Vagina (tissue), 2 donors: Measurements from ENCODE around the gene CBLL2. TPM values are rescaled to one million over a fixed set of nuclear protein-coding genes. Genes with fewer than 3 reads are reported as not detected.

Source experiments
- DNase-seq, 2 donors: peaks; one replicate each; pipeline ENCODE4 v3.0.0-alpha.2; 2017; ENCODE audit errors: extremely low spot score in 2 of 2
- H3K27ac ChIP-seq: fragments of 200-600 bp; sonication (generic); one replicate; pipeline ENCODE4 v1.5.1; 2019
- H3K27me3 ChIP-seq: fragments of 200-600 bp; sonication (generic); one replicate; pipeline ENCODE4 v1.5.1; 2019
- H3K36me3 ChIP-seq, 2 donors: fragments of 200-600 bp; sonication (generic); one replicate each; pipeline ENCODE4 v1.5.1; 2017 to 2019
- H3K4me1 ChIP-seq: fragments of 200-600 bp; sonication (generic); one replicate; pipeline ENCODE4 v1.5.1; 2019
- H3K4me3 ChIP-seq, 2 donors: fragments of 200-600 bp; sonication (generic); 1 replicate in 1 of 2; 2 replicates in 1 of 2; pipeline ENCODE4 v1.5.1; 2016 to 2019
- H3K9me3 ChIP-seq: fragments of 200-600 bp; sonication (generic); one replicate; pipeline ENCODE4 v1.5.1; 2019
- POLR2A ChIP-seq, 2 donors: fragments of 450-650 bp; IDR thresholded peaks; one replicate each; pipeline ENCODE4 v1.6.1; 2017; ENCODE audit warnings: antibody characterized with exemption in 2 of 2, mild to moderate bottlenecking in 2 of 2, moderate library complexity in 2 of 2
- POLR2AphosphoS5 ChIP-seq, 2 donors: sonication (generic); formaldehyde crosslinking; IDR thresholded peaks; one replicate each; pipeline ENCODE4 v1.9.0; 2017; ENCODE audit warnings: antibody characterized with exemption in 2 of 2, mild to moderate bottlenecking in 2 of 2, low read depth in 1 of 2; ENCODE audit not compliant: insufficient read depth in 1 of 2
- intact Hi-C: fragments of 100-400 bp; cut with DNase I; formaldehyde crosslinking; loops from one replicate; pipeline ENCODE4 v1.15.1; 2023
- total RNA-seq: library from RNA; depleted of rRNA; stranded (reverse); fragments of >200 nt; gene quantifications from one replicate; pipeline ENCODE4 v1.2.3, GENCODE V29; 2016
- TF ChIP-seq, protein P1 (sequence below), 3 experiments: fragments of 450-650 bp in 2 of 3; fragments of 200-600 bp in 1 of 3; sonication (generic) in 1 of 3; IDR thresholded peaks; one replicate each; pipeline ENCODE4 v1.5.1; 2017 to 2019; ENCODE audit warnings: antibody characterized with exemption in 3 of 3, mild to moderate bottlenecking in 2 of 3, moderate library complexity in 2 of 3

Gene CBLL2, protein sequence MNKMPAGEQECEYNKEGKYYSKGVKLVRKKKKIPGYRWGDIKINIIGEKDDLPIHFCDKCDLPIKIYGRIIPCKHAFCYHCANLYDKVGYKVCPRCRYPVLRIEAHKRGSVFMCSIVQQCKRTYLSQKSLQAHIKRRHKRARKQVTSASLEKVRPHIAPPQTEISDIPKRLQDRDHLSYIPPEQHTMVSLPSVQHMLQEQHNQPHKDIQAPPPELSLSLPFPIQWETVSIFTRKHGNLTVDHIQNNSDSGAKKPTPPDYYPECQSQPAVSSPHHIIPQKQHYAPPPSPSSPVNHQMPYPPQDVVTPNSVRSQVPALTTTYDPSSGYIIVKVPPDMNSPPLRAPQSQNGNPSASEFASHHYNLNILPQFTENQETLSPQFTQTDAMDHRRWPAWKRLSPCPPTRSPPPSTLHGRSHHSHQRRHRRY
- total RNA-seq: not detected

DNA sequence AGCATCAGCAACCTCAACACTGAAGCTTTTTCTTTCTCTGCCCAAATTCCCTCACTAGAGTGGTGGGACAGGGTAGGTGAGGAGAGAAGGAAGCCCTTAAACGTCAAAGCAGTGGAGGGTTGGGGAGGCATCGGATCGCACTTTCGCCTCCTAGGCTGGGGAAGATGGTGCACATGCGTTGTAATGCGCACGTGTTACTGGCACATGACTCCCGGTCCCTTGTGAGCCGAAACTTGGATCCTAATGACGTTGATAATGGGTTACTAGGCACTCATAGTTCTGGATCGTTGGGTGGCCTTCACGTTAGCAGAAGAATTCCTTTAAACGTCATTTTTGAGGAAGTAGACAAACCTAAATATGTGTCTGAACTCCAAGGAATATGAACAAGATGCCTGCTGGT is at the start of gene CBLL2:
TSS of gene CBLL2 (plus strand) at position 301 of the 400 bp plus-strand sequence. CDS start at position 380, 79 bp downstream.
- Histone ChIP-seq H3K36me3 (no peaks in the 10 kb centered on the region), H3K4me3 (no peak within 1 kb of the TSS), H3K4me1 (no peaks in the 10 kb centered on the region), H3K9me3 (no peaks in the 10 kb centered on the region), H3K27me3 (no peaks in the 10 kb centered on the region), H3K27ac (no peak within 1 kb of the TSS)
- TF ChIP-seq POLR2AphosphoS5 (IDR thresholded peaks at IDR 0.05; ENCODE audit: insufficient read depth in 1 of 2, low read depth in 1 of 2): no peak
- no peak for DNase-seq
- intact Hi-C loops: no loop called here

DNA sequence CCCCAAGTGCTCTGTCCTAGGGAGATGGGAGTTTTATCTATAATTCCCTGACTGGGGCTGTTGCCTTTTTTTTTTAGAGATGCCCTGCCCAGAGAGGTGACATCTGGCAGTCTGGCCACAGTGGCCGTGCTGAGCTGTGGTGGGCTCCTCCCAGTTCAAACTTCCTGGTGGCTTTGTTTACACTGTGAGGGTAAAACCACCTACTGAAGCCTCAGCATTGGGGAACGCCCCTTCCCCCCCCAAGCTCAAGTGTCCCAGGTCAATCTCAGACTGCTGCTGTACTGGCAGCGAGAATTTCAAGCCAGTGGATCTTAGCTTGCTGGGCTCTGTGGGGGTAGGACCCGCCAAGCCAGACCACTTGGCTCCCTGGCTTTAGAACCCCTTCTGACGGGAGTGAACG is 38.3 kb upstream of the CBLL2 start:
- TF ChIP-seq, protein P1, sequence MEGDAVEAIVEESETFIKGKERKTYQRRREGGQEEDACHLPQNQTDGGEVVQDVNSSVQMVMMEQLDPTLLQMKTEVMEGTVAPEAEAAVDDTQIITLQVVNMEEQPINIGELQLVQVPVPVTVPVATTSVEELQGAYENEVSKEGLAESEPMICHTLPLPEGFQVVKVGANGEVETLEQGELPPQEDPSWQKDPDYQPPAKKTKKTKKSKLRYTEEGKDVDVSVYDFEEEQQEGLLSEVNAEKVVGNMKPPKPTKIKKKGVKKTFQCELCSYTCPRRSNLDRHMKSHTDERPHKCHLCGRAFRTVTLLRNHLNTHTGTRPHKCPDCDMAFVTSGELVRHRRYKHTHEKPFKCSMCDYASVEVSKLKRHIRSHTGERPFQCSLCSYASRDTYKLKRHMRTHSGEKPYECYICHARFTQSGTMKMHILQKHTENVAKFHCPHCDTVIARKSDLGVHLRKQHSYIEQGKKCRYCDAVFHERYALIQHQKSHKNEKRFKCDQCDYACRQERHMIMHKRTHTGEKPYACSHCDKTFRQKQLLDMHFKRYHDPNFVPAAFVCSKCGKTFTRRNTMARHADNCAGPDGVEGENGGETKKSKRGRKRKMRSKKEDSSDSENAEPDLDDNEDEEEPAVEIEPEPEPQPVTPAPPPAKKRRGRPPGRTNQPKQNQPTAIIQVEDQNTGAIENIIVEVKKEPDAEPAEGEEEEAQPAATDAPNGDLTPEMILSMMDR (IDR thresholded peaks at IDR 0.05): no peak
- TF ChIP-seq POLR2A (IDR thresholded peaks at IDR 0.05) (no peak), POLR2AphosphoS5 (IDR thresholded peaks at IDR 0.05; ENCODE audit: insufficient read depth in 1 of 2, low read depth in 1 of 2) (no peak)
- no peaks in the 10 kb centered on the region for H3K4me1 ChIP-seq
- no peak overlapping the region for H3K4me3 ChIP-seq
- no peak for DNase-seq
- no peaks in the 10 kb centered on the region for H3K27me3 ChIP-seq
- H3K27ac ChIP-seq: no peak overlapping the region
- H3K9me3 ChIP-seq: no peaks in the 10 kb centered on the region
- H3K36me3 ChIP-seq: no peaks in the 10 kb centered on the region
- intact Hi-C loops: no loop called here

DNA sequence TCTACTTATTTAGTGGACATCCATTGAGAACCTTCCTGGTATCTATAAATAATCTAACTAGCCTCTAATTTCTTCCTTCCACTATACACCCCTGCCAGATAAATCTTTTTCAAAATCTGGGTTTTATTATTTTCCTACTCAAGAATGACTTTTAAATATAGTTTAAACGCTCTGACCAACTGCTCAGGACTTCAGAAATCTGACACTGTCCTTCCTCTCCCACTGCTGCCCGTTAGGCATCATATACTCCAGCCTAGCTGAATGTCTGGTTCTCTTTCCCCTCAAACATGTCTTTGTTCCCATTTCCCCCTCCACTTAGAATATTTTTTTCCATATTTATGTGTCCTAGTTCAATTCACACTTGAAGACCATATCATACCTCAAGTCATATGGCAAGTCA is 35.2 kb upstream of the CBLL2 start:
- Histone ChIP-seq H3K36me3 (no peaks in the 10 kb centered on the region), H3K4me1 (no peaks in the 10 kb centered on the region), H3K27ac (no peak overlapping the region), H3K9me3 (no peaks in the 10 kb centered on the region), H3K4me3 (no peak overlapping the region), H3K27me3 (no peaks in the 10 kb centered on the region)
- intact Hi-C loops: no loop called here
- TF ChIP-seq, protein P1 (IDR thresholded peaks at IDR 0.05): no peak
- TF ChIP-seq POLR2AphosphoS5 (IDR thresholded peaks at IDR 0.05; ENCODE audit: insufficient read depth in 1 of 2, low read depth in 1 of 2) (no peak), POLR2A (IDR thresholded peaks at IDR 0.05) (no peak)
- no peak for DNase-seq

DNA sequence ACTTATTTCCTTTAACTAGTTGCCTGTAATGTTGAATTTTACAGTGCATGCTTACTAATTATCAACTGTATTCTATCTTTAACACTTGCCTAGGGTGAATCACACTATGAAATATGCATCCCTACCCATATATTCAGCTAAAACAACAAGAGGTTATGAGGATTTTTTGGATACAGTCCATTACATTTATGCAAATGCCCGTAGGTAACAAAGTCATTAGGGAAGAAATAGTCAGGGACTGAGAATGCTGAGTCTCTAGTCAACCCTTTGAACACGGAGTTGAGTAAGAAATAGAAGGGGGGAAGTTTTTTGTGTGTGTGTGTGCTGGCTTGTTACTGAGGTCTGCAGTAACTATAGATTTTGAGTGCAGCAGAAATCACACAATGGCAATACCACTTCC is 26.1 kb upstream of the CBLL2 start:
- no peaks in the 10 kb centered on the region for H3K36me3 ChIP-seq
- TF ChIP-seq POLR2A (IDR thresholded peaks at IDR 0.05) (no peak), POLR2AphosphoS5 (IDR thresholded peaks at IDR 0.05; ENCODE audit: insufficient read depth in 1 of 2, low read depth in 1 of 2) (no peak)
- TF ChIP-seq, protein P1 (IDR thresholded peaks at IDR 0.05): no peak
- H3K4me3 ChIP-seq: no peak overlapping the region
- DNase-seq: no peak
- H3K27ac ChIP-seq: no peak overlapping the region
- H3K9me3 ChIP-seq: no peaks in the 10 kb centered on the region
- intact Hi-C loops: no loop called here
- H3K4me1 ChIP-seq: no peaks in the 10 kb centered on the region
- H3K27me3 ChIP-seq: no peaks in the 10 kb centered on the region

DNA sequence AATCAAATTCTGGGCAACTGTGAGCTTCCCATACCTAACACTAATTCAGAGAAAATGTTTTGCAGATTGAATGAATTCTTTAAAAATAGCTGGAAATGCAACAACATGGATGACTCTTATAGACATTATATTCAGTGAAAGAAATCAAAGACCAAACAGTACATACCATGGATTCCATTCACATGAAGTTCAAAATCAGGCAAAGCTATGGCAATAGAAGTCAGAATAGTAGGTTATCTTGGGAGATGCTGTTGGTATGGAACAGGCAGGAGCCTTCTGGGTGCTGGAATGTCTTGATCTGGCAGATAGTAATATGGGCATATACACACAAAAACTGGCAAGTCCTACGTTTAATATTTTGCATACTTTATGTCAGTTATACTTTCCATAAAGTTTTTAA is 25.5 kb upstream of the CBLL2 start:
- no peak for DNase-seq
- H3K27ac ChIP-seq: no peak overlapping the region
- H3K9me3 ChIP-seq: no peaks in the 10 kb centered on the region
- H3K36me3 ChIP-seq: no peaks in the 10 kb centered on the region
- intact Hi-C loops: no loop called here
- no peaks in the 10 kb centered on the region for H3K27me3 ChIP-seq
- TF ChIP-seq, protein P1 (IDR thresholded peaks at IDR 0.05): no peak
- no peak for TF ChIP-seq POLR2AphosphoS5 (IDR thresholded peaks at IDR 0.05; ENCODE audit: insufficient read depth in 1 of 2, low read depth in 1 of 2)
- no peak for TF ChIP-seq POLR2A (IDR thresholded peaks at IDR 0.05)
- no peaks in the 10 kb centered on the region for H3K4me1 ChIP-seq
- no peak overlapping the region for H3K4me3 ChIP-seq
